NCI-H146 (cell line): ENCODE measurements around the gene ADAMTS4.
A peak's percentile ranks its signal among the peaks of the same experiment; 100 is the strongest.
"Not testable (repeated sequence)": the region's sequence is repeated elsewhere in the genome, so short reads cannot be mapped to it uniquely, and the experiment has no call there.

Experiments
- DNase-seq: peaks from one replicate; lab custom pipeline; 2025; lab: John Stamatoyannopoulos, UW

Gene ADAMTS4, protein sequence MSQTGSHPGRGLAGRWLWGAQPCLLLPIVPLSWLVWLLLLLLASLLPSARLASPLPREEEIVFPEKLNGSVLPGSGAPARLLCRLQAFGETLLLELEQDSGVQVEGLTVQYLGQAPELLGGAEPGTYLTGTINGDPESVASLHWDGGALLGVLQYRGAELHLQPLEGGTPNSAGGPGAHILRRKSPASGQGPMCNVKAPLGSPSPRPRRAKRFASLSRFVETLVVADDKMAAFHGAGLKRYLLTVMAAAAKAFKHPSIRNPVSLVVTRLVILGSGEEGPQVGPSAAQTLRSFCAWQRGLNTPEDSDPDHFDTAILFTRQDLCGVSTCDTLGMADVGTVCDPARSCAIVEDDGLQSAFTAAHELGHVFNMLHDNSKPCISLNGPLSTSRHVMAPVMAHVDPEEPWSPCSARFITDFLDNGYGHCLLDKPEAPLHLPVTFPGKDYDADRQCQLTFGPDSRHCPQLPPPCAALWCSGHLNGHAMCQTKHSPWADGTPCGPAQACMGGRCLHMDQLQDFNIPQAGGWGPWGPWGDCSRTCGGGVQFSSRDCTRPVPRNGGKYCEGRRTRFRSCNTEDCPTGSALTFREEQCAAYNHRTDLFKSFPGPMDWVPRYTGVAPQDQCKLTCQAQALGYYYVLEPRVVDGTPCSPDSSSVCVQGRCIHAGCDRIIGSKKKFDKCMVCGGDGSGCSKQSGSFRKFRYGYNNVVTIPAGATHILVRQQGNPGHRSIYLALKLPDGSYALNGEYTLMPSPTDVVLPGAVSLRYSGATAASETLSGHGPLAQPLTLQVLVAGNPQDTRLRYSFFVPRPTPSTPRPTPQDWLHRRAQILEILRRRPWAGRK

DNA sequence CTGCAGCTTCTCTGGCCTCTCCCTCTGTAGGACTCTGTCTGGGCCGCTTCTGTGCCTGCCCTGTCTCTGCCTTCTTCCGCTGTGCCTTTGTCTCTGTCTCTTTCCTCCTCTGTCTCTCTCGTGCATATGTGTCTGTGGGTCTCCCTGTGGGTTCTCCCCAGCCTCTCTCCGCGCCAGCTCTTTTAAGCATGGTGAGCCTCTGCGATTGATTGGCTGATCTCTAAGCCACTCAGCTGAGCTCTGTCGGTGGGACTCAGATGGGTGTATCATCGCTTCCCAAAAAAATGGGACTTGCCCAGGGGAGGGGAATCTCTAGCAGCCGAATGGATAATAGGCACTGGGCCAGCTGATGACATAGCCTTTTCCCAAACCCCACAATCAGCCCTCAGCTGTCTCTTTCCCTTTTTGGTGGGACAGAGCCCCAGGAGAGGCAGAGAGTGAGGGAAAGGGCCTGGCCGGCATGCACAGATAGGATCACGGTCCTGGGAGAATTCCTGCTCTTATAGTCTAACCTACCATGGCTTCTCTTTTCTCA, at the start of gene ADAMTS4:
Gene ADAMTS4, minus strand, starts transcription at position 158 of the 535 bp plus-strand sequence. CDS start 427 bp downstream, outside the sequence.
- DNase-seq = no peak

DNA sequence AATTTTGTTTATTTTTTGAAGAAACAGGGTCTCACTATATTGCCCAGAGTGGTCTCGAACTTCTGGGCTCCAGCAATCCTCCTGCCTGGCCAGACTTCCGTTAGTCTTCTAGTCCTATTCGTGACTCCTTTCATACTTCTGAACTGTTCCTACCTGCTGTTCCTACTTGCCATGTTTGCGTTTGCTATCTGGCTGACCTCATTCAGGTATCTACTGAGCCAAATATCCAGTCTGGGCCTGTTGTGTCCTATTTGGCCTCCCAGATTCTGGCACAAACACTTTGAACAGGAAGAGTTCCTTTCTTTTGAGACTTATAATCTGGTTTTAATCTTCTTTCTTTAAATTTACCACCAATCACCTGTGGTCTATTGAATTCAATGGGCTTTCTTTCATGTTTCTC, 46.0 kb upstream of the ADAMTS4 start:
- DNase-seq = no peak

DNA sequence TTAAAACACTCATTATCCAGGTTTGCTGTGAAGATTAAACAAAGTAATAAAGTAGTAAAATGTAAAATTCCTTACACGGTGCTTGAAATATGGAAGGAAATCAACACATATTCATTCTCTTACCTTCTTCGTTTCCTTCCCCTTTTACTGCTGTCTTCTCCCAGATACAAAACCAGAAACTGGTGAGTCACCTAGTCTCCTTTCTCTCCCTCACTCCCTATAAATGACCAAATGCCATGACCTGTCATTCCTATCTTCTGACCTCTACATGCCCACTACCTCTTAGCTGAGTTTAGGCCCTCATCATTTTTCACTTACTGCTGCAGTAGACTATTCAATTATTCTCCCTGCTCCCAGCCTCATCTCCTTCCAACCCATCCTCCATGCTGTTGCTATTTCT, 43.5 kb upstream of the ADAMTS4 start:
- no peak for DNase-seq

DNA sequence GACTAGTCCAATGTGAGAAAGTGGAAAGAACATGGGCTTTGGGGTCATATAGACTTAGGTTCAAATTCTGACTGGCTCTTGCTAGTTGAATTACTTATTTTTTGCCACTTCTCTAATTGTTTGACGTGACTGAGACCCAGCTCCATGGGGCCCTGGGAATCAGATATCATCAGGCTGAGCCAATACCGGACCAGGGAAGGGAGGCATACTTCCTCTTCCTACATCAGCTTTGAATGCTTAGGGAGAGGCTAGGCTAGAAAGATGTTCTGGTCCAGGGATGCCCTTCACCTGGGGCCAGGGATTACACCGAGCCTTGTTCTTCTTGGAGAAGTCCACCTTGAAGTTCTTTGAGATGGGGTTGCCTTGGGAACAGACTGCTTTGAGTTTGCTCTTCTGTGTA, 42.8 kb upstream of the ADAMTS4 start:
- no peak for DNase-seq

DNA sequence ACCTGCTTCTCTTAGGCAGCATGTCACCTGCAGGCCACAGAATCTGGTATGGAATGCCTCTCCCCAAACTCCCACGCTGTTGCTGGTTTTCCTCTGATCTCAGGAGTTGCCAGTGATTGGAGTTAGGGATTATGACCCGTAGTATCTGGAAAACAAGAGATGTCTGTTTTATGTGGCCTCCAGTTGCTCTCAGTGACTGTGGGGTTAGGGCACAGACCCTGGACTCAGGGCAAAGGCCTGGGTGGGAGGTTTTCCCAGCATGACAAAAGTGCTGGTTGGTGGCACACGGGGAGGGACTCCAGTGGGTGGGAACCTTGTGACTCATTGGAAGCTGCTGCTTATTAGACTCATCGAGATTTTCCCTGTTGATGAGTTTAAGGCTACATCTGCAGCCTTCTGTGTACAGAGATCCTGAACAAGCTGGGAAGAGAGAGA, 39.2 kb upstream of the ADAMTS4 start, which contains the start of gene NR1I3:
Gene NR1I3, minus strand, starts transcription at position 165 of the 435 bp plus-strand sequence. CDS start 1,638 bp downstream, outside the sequence.
- no peak for DNase-seq

DNA sequence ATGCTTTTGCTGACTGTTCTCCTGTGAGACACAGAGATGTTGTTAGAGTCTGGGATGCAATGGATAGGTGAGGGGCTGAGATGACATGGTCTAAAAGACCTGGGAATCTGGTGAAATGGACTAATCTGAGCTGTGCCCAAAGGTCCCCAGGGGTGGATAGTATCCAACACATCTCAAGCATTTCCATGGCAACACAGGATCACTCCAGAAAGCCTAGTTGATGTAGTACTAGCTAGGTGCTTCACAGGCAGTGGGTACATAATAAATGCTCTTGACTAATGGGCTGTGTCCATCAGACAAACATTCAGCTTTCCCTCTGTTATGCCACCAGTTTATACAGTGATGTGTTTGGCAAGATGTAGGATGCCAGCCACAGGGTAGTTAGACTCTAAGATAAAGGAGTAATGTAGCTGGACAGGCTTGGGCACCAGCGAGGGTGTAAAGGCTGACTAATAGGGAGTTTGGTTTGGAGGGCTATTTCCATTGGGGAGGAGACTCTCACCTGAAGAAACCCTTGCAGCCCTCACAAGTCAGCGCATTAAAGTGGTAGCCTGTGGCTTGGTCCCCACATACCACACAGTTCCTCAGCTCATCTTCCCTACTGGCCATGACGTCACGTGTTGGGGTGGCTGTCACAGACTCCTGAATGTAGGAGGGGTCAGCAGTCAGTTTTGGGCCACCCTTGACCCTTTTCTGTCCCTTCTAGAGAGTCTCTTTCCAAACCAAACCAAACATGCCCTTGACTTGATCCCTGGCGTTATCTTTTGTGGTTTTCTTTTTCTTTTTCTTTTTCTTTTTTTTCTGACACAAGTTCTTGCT, 37.3 kb upstream of the ADAMTS4 start:
- no peak for DNase-seq

DNA sequence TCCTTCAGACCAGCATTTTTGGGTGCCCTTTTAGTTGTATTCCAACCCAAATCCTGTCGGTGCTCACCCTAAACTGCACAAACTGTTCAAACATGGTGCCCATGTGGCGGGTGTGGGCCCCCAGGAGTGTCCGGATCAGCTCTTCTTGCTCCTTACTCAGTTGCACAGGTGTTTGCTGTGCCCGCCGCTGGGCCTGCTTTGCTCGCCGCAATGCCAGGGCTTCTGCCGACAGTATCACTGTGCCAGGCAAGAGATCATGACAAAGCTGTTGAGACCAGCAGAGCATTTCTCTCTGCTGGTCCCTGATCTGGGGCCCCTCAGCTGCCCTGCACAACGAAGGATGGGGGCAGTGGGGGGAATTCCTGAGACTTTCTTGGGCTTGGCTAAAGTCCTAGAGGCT, 34.2 kb upstream of the ADAMTS4 start:
- DNase-seq = no peak

DNA sequence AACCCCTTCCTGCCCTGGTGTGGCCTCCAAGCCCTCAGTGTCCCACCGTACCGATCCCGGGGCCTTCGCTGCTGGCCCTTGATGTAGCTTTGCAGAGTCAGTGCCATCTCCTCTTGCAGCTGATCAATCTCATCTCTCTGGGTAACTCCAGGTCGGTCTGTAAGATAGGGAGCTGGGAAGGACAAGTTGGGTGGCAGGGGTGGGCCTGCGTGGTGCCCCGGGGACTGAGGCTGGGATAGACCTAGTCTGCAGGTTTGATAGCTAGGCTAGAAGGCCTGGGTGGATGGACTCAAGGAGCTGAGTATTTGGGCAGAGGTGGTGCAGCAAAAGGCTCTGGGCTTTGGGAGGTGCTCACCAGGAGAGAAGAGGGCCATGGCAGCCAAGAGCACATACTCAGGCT, 31.9 kb upstream of the ADAMTS4 start:
- no peak for DNase-seq

DNA sequence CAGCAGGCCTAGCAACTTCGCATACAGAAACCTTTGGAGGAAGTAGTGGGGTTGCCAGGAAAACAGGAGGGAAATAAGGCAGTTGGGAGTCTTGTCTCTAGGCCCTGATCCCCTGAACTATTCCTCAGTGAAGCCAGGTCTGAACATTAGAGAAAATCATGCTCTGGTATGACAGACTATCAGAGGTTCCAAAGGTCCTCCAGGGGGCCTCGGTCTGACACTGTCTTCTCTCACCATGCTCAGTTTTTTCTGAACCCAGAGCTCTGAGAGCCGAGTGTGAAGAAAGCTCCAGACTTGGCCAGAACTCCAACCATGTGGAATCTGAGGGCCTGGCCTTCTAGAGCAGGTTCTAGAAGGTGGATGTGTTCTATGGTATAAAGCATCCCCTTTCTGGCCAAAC, 31.0 kb upstream of the ADAMTS4 start:
- peak; percentile 21 for DNase-seq

DNA sequence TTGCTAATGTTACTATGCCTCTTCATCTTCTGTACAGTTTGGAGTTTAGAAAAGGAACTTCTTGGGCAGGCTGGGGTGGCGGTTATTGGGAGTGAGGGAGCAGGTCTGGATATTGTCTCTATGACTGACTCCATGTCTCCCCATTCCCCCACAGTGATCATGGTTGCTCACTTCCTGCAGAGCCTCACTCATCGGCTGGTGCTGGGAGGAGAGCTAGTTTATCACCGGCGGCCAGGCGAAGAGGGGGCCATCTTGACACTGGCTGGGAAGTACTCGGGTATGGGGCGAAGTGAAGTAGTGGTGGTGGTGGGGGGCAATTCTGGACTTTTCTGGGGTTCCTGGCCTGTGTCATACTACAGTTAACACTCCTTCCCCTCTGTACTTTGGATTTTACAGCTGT, 29.2 kb upstream of the ADAMTS4 start:
- DNase-seq = no peak

DNA sequence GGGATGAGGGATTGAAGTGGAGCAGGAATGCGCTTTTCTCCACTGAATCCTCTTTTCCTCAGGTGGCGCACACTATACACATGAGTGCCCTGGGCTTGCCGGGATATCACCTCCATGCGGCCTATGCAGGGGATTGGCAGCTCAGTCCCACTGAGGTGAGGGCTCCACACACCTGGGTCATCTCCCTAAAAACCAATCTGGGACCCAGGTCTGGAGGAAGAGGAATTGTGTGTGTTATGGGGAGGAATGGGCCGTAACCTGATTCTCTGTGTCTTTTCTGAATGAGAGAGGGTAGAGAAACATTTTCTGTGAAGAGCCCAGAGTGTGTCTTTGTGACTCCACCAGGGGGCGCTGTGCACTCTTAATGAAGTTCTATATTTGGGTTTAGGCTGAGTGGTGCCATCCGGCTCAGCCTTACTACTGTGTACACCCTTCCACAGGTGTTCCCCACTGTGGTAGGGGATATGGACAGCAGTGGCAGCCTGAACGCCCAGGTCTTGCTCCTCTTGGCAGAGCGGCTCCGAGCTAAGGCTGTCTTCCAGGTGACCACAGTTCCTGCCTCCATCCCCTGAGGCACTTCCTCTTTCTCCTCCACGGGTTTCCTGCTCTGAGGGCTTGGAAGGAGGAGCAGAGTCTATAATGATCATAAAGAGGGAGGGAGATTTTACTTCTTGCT, 28.5 kb upstream of the ADAMTS4 start:
- peak; percentile 79 for DNase-seq

DNA sequence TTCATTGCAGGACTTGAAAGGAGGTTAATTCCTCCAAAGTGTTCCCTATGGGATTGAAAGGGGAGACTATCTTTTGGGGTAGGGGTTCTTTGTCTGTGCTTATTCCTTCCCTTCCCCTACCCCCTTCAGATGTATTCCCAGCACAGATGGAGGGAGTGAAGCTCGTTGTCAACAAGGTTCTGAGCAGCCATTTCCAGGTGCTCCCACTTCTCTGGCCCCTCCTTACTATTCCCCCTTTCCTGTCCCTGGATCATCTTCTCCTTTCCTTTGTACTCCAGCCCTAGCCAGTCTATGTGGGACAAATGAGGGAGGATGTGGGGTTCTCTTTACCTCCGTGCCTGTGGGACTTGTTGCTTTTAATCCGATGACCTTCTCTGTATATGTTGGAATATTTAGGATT, 27.9 kb upstream of the ADAMTS4 start:
- no peak for DNase-seq

DNA sequence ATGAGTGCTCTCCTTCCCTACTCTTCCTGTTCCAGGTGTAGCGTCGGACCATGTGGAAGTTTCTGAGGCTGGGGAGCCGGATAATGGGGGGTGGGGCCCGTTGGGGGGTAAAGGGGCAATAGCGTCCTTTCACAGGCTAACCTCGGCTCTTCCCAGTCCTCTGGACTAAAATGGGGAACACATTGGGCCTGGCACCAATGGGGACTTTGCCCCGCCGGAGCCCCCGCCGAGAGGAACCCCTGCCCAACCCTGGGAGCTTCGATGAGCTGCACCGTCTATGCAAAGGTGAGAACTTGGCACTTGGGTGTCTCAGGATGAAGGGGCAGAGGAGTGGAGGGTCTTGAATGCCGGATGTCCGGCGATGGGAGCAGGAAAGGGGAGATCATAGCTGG, 27.5 kb upstream of the ADAMTS4 start:
- DNase-seq = peak; percentile 37

DNA sequence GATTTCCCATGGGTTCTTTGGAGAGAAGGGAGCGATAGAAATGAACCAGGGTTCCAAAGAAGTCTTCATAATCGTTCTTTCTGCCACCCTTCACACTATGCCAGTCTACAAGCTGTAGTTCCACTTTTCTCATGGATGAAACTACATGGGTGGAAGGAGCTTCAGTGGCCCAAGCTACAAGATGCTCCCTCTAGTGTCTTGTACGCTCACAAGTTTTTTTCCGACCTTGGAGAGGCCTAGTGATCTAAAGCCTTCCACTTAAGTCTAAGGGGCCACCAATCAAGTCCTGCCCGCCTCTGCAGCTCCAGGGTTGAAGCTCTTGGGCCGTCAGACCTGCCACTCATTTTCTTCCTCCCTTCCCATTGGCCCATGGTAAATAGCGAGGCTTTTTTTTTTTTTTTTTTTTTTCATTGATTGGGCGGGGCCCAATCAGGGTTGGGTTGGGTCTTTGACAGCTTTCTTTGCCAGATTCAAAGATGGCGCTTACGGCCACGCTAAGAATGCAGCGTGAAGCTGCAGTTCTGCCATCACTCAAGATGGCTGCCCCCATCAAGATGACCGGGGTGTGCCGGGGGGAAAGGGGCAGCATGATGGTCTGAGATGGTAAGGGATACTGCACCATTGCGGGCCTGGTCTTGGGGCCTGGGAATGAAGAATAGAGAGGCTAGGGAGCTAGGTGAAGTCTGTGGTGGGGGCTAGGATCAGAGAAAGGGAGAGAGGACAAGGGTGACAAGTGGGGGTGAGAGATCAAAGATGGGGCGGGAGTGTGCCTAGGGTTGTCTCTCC, 26.9 kb upstream of the ADAMTS4 start, which contains the start of gene TOMM40L:
Gene TOMM40L, plus strand, starts transcription at position 527 of the 786 bp plus-strand sequence. CDS start 430 bp downstream, outside the sequence.
- DNase-seq = peak; percentile 98

DNA sequence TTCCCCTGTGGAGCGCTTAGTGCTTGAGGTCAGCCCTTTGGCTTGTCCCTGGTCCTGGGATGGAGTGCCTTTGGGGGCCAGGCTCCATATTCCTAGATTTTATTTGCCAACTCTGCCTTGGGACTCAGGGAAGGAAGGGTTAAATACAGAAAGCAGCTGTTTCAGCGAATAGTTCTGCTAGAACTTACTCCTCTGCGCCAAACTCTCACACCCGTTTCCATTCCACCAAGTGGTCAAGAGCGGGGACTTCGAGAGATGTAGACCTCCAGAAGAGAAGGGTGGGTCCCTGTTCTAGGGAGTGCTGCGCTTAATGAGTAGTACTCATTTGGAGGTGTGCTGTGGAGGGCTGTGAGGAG, 26.3 kb upstream of the ADAMTS4 start:
- DNase-seq = no peak

DNA sequence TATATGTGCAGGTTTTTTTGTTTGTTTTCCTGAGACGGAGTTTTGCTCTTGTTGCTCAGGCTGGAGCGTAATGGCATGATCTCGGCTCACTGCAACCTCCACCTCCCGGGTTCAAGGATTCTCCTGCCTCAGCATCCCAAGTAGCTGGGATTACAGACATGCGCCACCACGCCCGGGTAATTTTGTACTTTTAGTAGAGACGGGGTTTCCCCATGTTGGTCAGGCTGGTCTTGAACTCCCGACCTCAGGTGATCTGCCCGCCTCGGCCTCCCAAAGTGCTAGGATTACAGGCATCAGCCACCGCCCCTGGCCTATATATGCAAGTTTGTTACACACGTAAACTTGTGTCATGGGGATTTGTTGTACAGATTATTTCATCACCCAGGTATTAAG, 25.8 kb upstream of the ADAMTS4 start:
- DNase-seq = not testable (repeated sequence)

DNA sequence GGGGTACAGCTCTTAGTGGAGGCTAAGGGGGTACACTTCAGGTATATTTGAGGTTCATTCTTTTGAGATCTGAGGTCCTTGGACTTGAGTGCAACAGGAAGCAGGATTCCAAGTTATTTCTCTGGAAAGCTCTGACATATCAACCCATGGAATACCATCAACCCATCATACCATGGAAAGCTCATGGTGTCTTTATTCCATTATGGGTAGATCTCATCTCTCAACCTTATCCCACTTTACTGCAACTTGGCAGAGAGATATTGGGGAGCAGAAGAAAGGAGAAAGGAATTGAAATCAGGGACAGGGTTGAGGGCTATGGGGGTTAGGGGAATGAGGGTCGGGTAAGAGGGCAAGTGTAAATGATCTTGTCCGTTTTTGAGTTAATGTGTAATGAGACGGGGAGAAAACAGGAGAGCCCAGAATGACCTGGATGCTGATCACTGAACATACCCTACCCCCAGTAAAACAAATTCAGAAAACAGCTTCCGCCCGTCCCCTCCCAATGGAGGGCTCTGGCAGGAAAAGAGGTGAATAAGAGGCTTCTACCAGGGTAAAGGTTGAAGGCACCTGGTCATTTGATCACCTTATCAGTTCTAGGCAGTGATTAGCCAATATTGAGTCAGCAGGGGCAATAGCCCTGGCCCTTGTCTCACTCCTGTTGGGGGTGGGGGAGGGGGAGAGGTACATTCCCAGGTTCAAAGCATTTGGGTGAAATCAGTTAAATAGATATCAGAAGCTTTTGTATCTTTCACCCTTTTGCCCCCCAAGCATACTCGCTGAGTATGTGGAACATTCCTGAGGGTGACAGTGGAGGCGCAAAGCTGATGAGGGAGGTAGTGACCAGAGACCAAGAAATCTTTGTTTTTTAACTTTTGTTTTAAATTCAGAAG, 25.2 kb upstream of the ADAMTS4 start:
- no peak for DNase-seq

DNA sequence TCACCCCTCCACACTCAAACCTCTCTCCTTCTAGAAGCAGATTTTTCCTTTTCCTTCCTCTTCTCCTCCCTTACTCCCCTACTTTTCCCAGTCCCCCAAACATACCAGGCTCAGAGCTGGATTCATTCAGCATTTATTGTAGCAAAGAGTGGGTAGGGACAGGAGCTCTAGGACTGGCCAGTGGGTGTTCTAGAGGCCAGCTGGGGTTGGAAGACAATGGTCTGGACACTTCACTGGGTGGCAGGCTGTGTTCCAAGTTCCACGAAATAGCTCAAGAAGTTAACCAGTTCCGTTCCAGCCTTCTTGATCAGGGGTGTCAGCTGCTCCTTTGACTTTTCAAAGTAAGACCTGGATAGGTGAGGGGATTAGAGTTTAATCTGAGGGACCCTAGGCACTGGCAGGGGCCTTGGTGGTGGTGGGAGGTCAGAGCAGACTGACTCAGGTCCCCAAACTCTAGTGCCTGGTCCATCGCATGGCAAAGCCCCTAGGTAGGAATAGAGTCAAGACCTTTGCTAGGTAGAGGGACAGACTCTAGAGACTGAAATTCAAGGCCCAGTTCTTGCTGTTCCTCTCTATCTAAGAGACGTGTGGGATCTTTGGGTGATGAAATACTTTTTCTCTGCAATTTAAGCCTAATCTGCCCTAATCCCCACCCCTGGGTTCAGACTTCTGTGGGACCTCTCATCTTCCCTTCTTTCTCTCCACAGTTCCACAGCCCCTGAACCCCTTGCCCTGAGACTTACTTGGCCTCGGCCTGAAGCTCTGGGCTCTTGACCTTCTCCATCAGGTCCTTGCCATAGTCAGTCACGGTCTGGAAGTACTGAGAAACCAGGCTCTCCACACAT, 23.5 kb upstream of the ADAMTS4 start:
- DNase-seq = no peak
